Upper lobe of left lung (tissue), 6 donors: Measurements from ENCODE around the gene ZNF341. TPM values are rescaled to one million over a fixed set of nuclear protein-coding genes. Genes with fewer than 3 reads are reported as not detected.

ENCODE experiments used
- ATAC-seq, 2 donors: fragments of 200-7000 bp; cut with Tn5 transposase; one replicate each; pipeline ENCODE4 v1.9.1; 2022; ENCODE audit warnings: mild to moderate bottlenecking in 2 of 2, moderate library complexity in 2 of 2; ENCODE audit not compliant: low FRiP score in 2 of 2
- DNase-seq, 2 donors: peaks; one replicate each; pipeline ENCODE4 v3.0.0-alpha.2; 2019 to 2020
- H3K27ac ChIP-seq, 4 donors: fragments of 200-600 bp; sonication (generic); one replicate each; pipeline ENCODE4 v1.5.1; 2016 to 2019
- H3K27me3 ChIP-seq, 4 donors: fragments of 200-600 bp; sonication (generic); one replicate each; pipeline ENCODE4 v1.5.1; 2017 to 2019
- H3K36me3 ChIP-seq, 4 donors: fragments of 200-600 bp; sonication (generic); one replicate each; pipeline ENCODE4 v1.5.1; 2016 to 2019
- H3K4me1 ChIP-seq, 4 donors: fragments of 200-600 bp; sonication (generic); one replicate each; pipeline ENCODE4 v1.5.1; 2018 to 2019
- H3K4me3 ChIP-seq, 4 donors: fragments of 200-600 bp; sonication (generic); one replicate each; pipeline ENCODE4 v1.5.1; 2017 to 2019; ENCODE audit warnings: mild to moderate bottlenecking in 2 of 4, moderate library complexity in 1 of 4
- H3K9me3 ChIP-seq, 4 donors: fragments of 200-600 bp; sonication (generic); one replicate each; pipeline ENCODE4 v1.5.1; 2018 to 2019
- CTCF ChIP-seq, 6 experiments: fragments of 450-650 bp in 4 of 6; fragments of 200-600 bp in 2 of 6; sonication (generic) in 2 of 6; IDR thresholded peaks; one replicate each; pipeline ENCODE4 v1.5.1; 2016 to 2019; ENCODE audit warnings: antibody characterized with exemption in 6 of 6
- EP300 ChIP-seq, 4 donors: sonication (generic); formaldehyde crosslinking; IDR thresholded peaks; one replicate each; pipeline ENCODE4 v1.5.1; 2017; ENCODE audit warnings: antibody characterized with exemption in 4 of 4, control low read depth in 2 of 4
- POLR2A ChIP-seq, 4 donors: fragments of 450-650 bp; IDR thresholded peaks; one replicate each; pipeline ENCODE4 v1.5.1; 2016 to 2017; ENCODE audit warnings: antibody characterized with exemption in 4 of 4, mild to moderate bottlenecking in 2 of 4
- POLR2AphosphoS5 ChIP-seq, 2 donors: sonication (generic); formaldehyde crosslinking; IDR thresholded peaks; one replicate each; pipeline ENCODE4 v1.5.1; 2017; ENCODE audit warnings: antibody characterized with exemption in 2 of 2
- WGBS, 2 donors: methylation state at CpG; one replicate each; pipeline ENCODE4 v1.1.5; 2017 to 2018; 5-methylcytosine and 5-hydroxymethylcytosine counted together
- total RNA-seq, 6 donors: library from RNA; depleted of rRNA in 4 of 6; stranded (reverse); fragments of >200 nt in 4 of 6; gene quantifications; one replicate each; pipeline versions ENCODE4 v1.1.0 to v1.2.1, GENCODE V29; 2016 to 2021
- donor health status: DM: no; HTN: no; CAD: no; lungs with moderate emphysema.
- donor health status: DM: no; HTN: yes; CAD: no; lungs with severe emphysema.

The ZNF341 gene
- total RNA-seq, 6 donors from 2014 or later, result 2.0 to 17.8 (median 5.0) TPM

- H3K27ac ChIP-seq, result no peak overlapping the region
- 93 to 95% methylated on average over 9 to 10 of the region's 10 CpGs for WGBS, 2 donors
- no peak overlapping the region for H3K4me3 ChIP-seq
- H3K4me1 ChIP-seq, result peaks cover 0 to 21% (median 10%) of the 10 kb centered on the region in 4 donors
- ATAC-seq (no peak), DNase-seq (no peak)
- no peaks in the 10 kb centered on the region for H3K9me3 ChIP-seq
- H3K27me3 ChIP-seq, result no peaks in the 10 kb centered on the region
- TF ChIP-seq EP300 (IDR thresholded peaks at IDR 0.05), result no peak
- no peak for TF ChIP-seq CTCF (IDR thresholded peaks at IDR 0.05)
- TF ChIP-seq POLR2AphosphoS5 (IDR thresholded peaks at IDR 0.05), result no peak
- peaks cover 23 to 43% (median 39%) of the 10 kb centered on the region in 4 donors for H3K36me3 ChIP-seq
Observed at GRCh38 chr20:33713865-33714367, 17.9 kb upstream of the ZNF341 start.

GRCh38 chr20:33716498-33716897, 15.3 kb upstream of the ZNF341 start:
- Histone ChIP-seq H3K36me3 (peaks cover 15 to 32% (median 31%) of the 10 kb centered on the region in 4 donors), H3K4me1 (peaks cover 9 to 21% (median 10%) of the 10 kb centered on the region in 4 donors), H3K4me3 (no peak overlapping the region), H3K9me3 (no peaks in the 10 kb centered on the region), H3K27ac (no peak overlapping the region), H3K27me3 (no peaks in the 10 kb centered on the region)
- no peak for TF ChIP-seq CTCF (IDR thresholded peaks at IDR 0.05)
- no peak for TF ChIP-seq POLR2AphosphoS5 (IDR thresholded peaks at IDR 0.05)
- no peak for TF ChIP-seq EP300 (IDR thresholded peaks at IDR 0.05)
- TF ChIP-seq POLR2A (IDR thresholded peaks at IDR 0.05), result no peak
- WGBS, 2 donors, result 77 to 83% methylated on average over 2 of the region's 2 CpGs
- ATAC-seq (no peak), DNase-seq (no peak)

GRCh38 chr20:33719277-33719988, 12.4 kb upstream of the ZNF341 start:
- 40 to 41% methylated on average over 10 to 13 of the region's 13 CpGs for WGBS, 2 donors
- Histone ChIP-seq H3K36me3 (peaks cover 3 to 7% (median 4%) of the 10 kb centered on the region in 4 donors), H3K27ac (peak overlapping the region; percentile 70 to 90 (median 81)), H3K4me1 (peaks cover 9 to 31% (median 14%) of the 10 kb centered on the region in 4 donors), H3K27me3 (no peaks in the 10 kb centered on the region), H3K4me3 (peak overlapping the region; percentile 60 to 96 (median 76)), H3K9me3 (no peaks in the 10 kb centered on the region)
- DNase-seq (no peak), ATAC-seq (no peak)
- TF ChIP-seq POLR2A (IDR thresholded peaks at IDR 0.05) (no peak), CTCF (IDR thresholded peaks at IDR 0.05) (no peak), POLR2AphosphoS5 (IDR thresholded peaks at IDR 0.05) (no peak), EP300 (IDR thresholded peaks at IDR 0.05) (no peak)

- 2 to 6% methylated on average over 10 to 21 of the region's 46 CpGs for WGBS, 2 donors
- ATAC-seq, result peak; percentile 95 to 99
- Histone ChIP-seq H3K4me1 (peaks cover 9 to 31% (median 16%) of the 10 kb centered on the region in 4 donors), H3K27me3 (no peaks in the 10 kb centered on the region), H3K4me3 (peak within 1 kb of the TSS; percentile 60 to 96 (median 76)), H3K9me3 (no peaks in the 10 kb centered on the region), H3K27ac (peak within 1 kb of the TSS; percentile 70 to 90 (median 81)), H3K36me3 (no peaks in the 10 kb centered on the region)
- peak; percentile 94 to 95 for DNase-seq
- TF ChIP-seq POLR2A (IDR thresholded peaks at IDR 0.05) (peak in 1 of 4 donors; percentile 85), POLR2AphosphoS5 (IDR thresholded peaks at IDR 0.05) (peak; percentile 34 to 64), CTCF (IDR thresholded peaks at IDR 0.05) (peak in 1 of 6 experiments; percentile 22), EP300 (IDR thresholded peaks at IDR 0.05) (no peak)
Observed at GRCh38 chr20:33719989-33720709, 11.6 kb upstream of the ZNF341 start, which contains the start of gene PXMP4. Gene PXMP4 (minus strand): TSS chr20:33720310. CDS start chr20:33720207, 103 bp downstream.
